Mesothelial cell of epicardium (in vitro differentiated cells): ENCODE data around the gene SLC4A7. TPM values are rescaled to one million over a fixed set of nuclear protein-coding genes. Genes with fewer than 3 reads are reported as not detected.

Experiments
- DNase-seq, 2 experiments: peaks; one replicate each; pipeline ENCODE4 v3.0.0; 2021; ENCODE audit warnings: low spot score in 2 of 2; ENCODE audit not compliant: unreplicated experiment in 2 of 2
- H3K27ac Mint-ChIP-seq: 2 replicates; pipeline ENCODE4 v1.8.0; 2021; ENCODE audit warnings: mixed read lengths
- H3K27me3 Mint-ChIP-seq: 2 replicates; pipeline ENCODE4 v1.8.0; 2021; ENCODE audit warnings: low read depth, mixed read lengths
- H3K36me3 Mint-ChIP-seq: 2 replicates; pipeline ENCODE4 v1.8.0; 2021; ENCODE audit warnings: mixed read lengths
- H3K4me1 Mint-ChIP-seq: 2 replicates; pipeline ENCODE4 v1.8.0; 2021; ENCODE audit warnings: mixed read lengths
- H3K4me3 Mint-ChIP-seq: 2 replicates; pipeline ENCODE4 v1.8.0; 2021; ENCODE audit warnings: mild to moderate bottlenecking, moderate library complexity, mixed read lengths
- H3K9me3 Mint-ChIP-seq: 2 replicates; pipeline ENCODE4 v1.8.0; 2021; ENCODE audit warnings: mixed read lengths
- total RNA-seq: library from RNA; stranded (reverse); gene quantifications from 3 replicates; pipeline ENCODE4 v1.2.1, GENCODE V29; 2021
- TF ChIP-seq, protein P1 (sequence below): fragments of 200-600 bp; sonication (generic); IDR thresholded peaks from one replicate; pipeline ENCODE4 v1.5.0; 2021; ENCODE audit warnings: antibody characterized with exemption; ENCODE audit not compliant: unreplicated experiment

SLC4A7 gene
- total RNA-seq, 1 donor from 2014 or later: 46.3 TPM

- Mint-ChIP-seq H3K27ac (peak overlapping the region; percentile 13), H3K4me1 (peaks cover 4% of the 10 kb centered on the region), H3K36me3 (peaks cover 15% of the 10 kb centered on the region), H3K27me3 (no peaks in the 10 kb centered on the region), H3K9me3 (peaks cover 3% of the 10 kb centered on the region), H3K4me3 (no peak overlapping the region)
- TF ChIP-seq, protein P1, sequence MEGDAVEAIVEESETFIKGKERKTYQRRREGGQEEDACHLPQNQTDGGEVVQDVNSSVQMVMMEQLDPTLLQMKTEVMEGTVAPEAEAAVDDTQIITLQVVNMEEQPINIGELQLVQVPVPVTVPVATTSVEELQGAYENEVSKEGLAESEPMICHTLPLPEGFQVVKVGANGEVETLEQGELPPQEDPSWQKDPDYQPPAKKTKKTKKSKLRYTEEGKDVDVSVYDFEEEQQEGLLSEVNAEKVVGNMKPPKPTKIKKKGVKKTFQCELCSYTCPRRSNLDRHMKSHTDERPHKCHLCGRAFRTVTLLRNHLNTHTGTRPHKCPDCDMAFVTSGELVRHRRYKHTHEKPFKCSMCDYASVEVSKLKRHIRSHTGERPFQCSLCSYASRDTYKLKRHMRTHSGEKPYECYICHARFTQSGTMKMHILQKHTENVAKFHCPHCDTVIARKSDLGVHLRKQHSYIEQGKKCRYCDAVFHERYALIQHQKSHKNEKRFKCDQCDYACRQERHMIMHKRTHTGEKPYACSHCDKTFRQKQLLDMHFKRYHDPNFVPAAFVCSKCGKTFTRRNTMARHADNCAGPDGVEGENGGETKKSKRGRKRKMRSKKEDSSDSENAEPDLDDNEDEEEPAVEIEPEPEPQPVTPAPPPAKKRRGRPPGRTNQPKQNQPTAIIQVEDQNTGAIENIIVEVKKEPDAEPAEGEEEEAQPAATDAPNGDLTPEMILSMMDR: peak; percentile 30
- no peak for DNase-seq
These were observed 16.6 kb downstream of the SLC4A7 start for GRCh38 chr3:27467545-27467944.

DNA sequence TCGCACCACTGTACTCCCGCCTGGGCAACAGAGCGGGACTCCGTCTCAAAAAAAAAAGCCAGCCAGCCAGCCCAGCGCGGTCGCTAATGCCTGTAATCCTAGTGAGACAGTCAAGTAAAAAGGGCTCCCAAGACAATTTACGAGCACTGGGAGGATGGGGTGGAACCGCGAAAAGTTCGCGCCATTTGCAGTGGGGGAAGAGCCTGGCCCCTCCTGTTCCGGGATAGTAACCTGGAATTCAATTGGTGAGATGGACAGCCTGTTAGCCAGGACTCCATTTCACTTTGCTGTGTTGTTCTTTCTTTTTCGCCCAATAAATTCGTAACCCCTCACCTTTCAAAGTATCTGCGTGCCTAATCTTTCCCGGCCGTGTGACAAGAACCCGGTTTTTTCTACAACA, 19.5 kb downstream of the SLC4A7 start:
- no peaks in the 10 kb centered on the region for H3K27me3 Mint-ChIP-seq
- TF ChIP-seq, protein P1: no peak
- no peak overlapping the region for H3K27ac Mint-ChIP-seq
- H3K9me3 Mint-ChIP-seq: peaks cover 11% of the 10 kb centered on the region
- no peaks in the 10 kb centered on the region for H3K4me1 Mint-ChIP-seq
- peaks cover 23% of the 10 kb centered on the region for H3K36me3 Mint-ChIP-seq
- no peak overlapping the region for H3K4me3 Mint-ChIP-seq
- DNase-seq: no peak

GRCh38 chr3:27462228-27462627, 22.0 kb downstream of the SLC4A7 start:
- H3K27ac Mint-ChIP-seq: no peak overlapping the region
- H3K4me3 Mint-ChIP-seq: no peak overlapping the region
- H3K27me3 Mint-ChIP-seq: no peaks in the 10 kb centered on the region

DNA sequence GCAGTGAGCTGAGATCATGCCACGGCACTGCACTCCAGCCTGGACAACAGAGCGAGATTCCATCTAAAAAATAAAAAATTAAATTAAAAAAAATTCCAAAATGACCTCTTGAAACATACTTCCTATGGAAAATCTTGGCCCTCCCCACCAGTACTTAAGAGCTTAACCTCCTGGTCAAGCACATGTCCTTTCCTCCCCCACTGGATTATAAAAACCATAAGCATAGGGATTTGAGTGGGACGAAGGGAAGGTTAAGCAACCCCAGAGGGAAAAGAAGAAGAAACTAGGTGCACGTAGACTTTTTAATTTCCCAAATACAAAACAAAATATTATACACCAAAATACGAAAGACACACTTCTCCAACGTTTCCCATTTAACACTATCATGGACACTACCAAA, 25.3 kb downstream of the SLC4A7 start:
- Mint-ChIP-seq H3K27me3 (no peaks in the 10 kb centered on the region), H3K4me3 (no peak overlapping the region), H3K27ac (no peak overlapping the region), H3K9me3 (peaks cover 11% of the 10 kb centered on the region), H3K36me3 (peaks cover 24% of the 10 kb centered on the region), H3K4me1 (peaks cover 3% of the 10 kb centered on the region)
- TF ChIP-seq, protein P1: no peak
- no peak for DNase-seq

More at GRCh38 chr3:27462228-27462627, 22.0 kb downstream of the SLC4A7 start:
- H3K9me3 Mint-ChIP-seq: peaks cover 11% of the 10 kb centered on the region
- H3K36me3 Mint-ChIP-seq: peaks cover 27% of the 10 kb centered on the region
- no peaks in the 10 kb centered on the region for H3K4me1 Mint-ChIP-seq
- TF ChIP-seq, protein P1: no peak
- no peak for DNase-seq

DNA sequence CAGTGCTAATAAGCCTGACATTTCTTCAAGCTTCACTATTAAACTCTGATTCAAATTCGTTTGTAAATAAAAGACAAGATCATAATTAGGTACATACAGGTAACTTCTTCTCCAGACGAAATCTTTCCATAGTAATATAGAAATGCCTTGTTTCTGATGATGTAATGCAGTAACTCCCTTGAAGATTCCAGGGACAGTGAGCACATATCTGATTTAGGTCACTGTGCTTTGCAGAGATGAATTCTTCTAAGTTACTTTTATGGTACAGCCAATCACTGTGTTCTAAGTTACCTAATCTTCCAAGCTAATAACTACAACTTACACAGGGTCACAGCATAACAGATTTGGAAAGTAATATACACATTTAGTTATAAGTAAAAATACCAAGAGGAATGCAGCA, 27.6 kb downstream of the SLC4A7 start:
- TF ChIP-seq, protein P1: no peak
- DNase-seq: no peak
- no peaks in the 10 kb centered on the region for H3K27me3 Mint-ChIP-seq
- H3K4me1 Mint-ChIP-seq: peaks cover 15% of the 10 kb centered on the region
- H3K36me3 Mint-ChIP-seq: peaks cover 9% of the 10 kb centered on the region
- H3K4me3 Mint-ChIP-seq: no peak overlapping the region
- no peak overlapping the region for H3K27ac Mint-ChIP-seq
- H3K9me3 Mint-ChIP-seq: no peaks in the 10 kb centered on the region

GRCh38 chr3:27454914-27455313, 29.3 kb downstream of the SLC4A7 start:
- no peak for DNase-seq
- TF ChIP-seq, protein P1: no peak
- H3K27ac Mint-ChIP-seq: no peak overlapping the region
- peaks cover 4% of the 10 kb centered on the region for H3K36me3 Mint-ChIP-seq
- peaks cover 18% of the 10 kb centered on the region for H3K4me1 Mint-ChIP-seq
- H3K27me3 Mint-ChIP-seq: no peaks in the 10 kb centered on the region
- H3K9me3 Mint-ChIP-seq: no peaks in the 10 kb centered on the region
- no peak overlapping the region for H3K4me3 Mint-ChIP-seq
